Liver (tissue), 9 donors: ENCODE measurements around the gene LCN12. TPM values are rescaled to one million over a fixed set of nuclear protein-coding genes. Genes with fewer than 3 reads are reported as not detected.

Experiments used
- DNase-seq: peaks from one replicate; pipeline ENCODE4 v3.0.0-alpha.2; 2017; ENCODE audit warnings: low spot score
- H3K27ac ChIP-seq, 2 donors: one replicate each; pipeline ENCODE4 v1.7.0; 2013; ENCODE audit warnings: inconsistent platforms in 2 of 2, low read length in 2 of 2, control low read depth in 1 of 2, low read depth in 1 of 2, mild to moderate bottlenecking in 1 of 2
- H3K27me3 ChIP-seq, 4 donors: one replicate each; pipeline versions ENCODE4 v1.6.1 to v1.7.0; 2013; ENCODE audit warnings: low read length in 3 of 4, inconsistent platforms in 1 of 4, mild to moderate bottlenecking in 1 of 4, moderate library complexity in 1 of 4; ENCODE audit not compliant: control insufficient read depth in 4 of 4, insufficient read depth in 4 of 4
- H3K36me3 ChIP-seq, 4 donors: one replicate each; pipeline versions ENCODE4 v1.6.1 to v1.7.0; 2013; ENCODE audit warnings: low read length in 3 of 4, mild to moderate bottlenecking in 3 of 4, low read depth in 1 of 4, moderate library complexity in 1 of 4; ENCODE audit not compliant: control insufficient read depth in 4 of 4, insufficient read depth in 3 of 4
- H3K4me1 ChIP-seq, 4 donors: one replicate each; pipeline versions ENCODE4 v1.6.1 to v1.7.0; 2013; ENCODE audit warnings: low read length in 3 of 4, mild to moderate bottlenecking in 3 of 4, moderate library complexity in 1 of 4; ENCODE audit not compliant: control insufficient read depth in 4 of 4, insufficient read depth in 4 of 4
- H3K4me3 ChIP-seq, 3 donors: one replicate each; pipeline versions ENCODE4 v1.6.1 to v1.7.0; 2013; ENCODE audit warnings: low read length in 3 of 3, control low read depth in 1 of 3, low read depth in 1 of 3, mild to moderate bottlenecking in 1 of 3
- H3K9ac ChIP-seq, 2 donors: one replicate each; pipeline ENCODE4 v1.7.0; 2013; ENCODE audit warnings: low read length in 2 of 2, mild to moderate bottlenecking in 2 of 2, moderate library complexity in 2 of 2, control low read depth in 1 of 2, low read depth in 1 of 2
- H3K9me3 ChIP-seq, 4 donors: one replicate each; pipeline versions ENCODE4 v1.6.1 to v1.7.0; 2013; ENCODE audit warnings: low read length in 3 of 4; ENCODE audit not compliant: control insufficient read depth in 4 of 4
- EGR1 ChIP-seq, 2 donors: IDR thresholded peaks; 2 replicates each; pipeline ENCODE4 v1.6.1; 2016 to 2018; ENCODE audit warnings: antibody characterized with exemption in 2 of 2, low read depth in 2 of 2
- FOXA1 ChIP-seq: IDR thresholded peaks from 2 replicates; pipeline ENCODE4 v1.6.1; 2016; ENCODE audit warnings: antibody characterized with exemption
- FOXA2 ChIP-seq: IDR thresholded peaks from 2 replicates; pipeline ENCODE4 v1.6.1; 2016; ENCODE audit warnings: antibody characterized with exemption
- GABPA ChIP-seq, 2 donors: IDR thresholded peaks in 1 of 2; conservative IDR thresholded peaks in 1 of 2; 2 replicates each; pipeline ENCODE4 v1.6.1; 2016; ENCODE audit warnings: antibody characterized with exemption in 2 of 2, mild to moderate bottlenecking in 1 of 2, moderate library complexity in 1 of 2
- HNF4A ChIP-seq, 2 donors: conservative IDR thresholded peaks; 2 replicates each; pipeline ENCODE4 v1.6.1; 2016; ENCODE audit warnings: antibody characterized with exemption in 2 of 2, mild to moderate bottlenecking in 2 of 2
- NR2F2 ChIP-seq: IDR thresholded peaks from 2 replicates; pipeline ENCODE4 v1.6.1; 2016; ENCODE audit warnings: antibody characterized with exemption
- RAD21 ChIP-seq, 2 donors: IDR thresholded peaks; 2 replicates each; pipeline ENCODE4 v1.6.1; 2016; ENCODE audit warnings: antibody characterized with exemption in 2 of 2, mild to moderate bottlenecking in 2 of 2
- REST ChIP-seq: IDR thresholded peaks from 2 replicates; pipeline ENCODE4 v1.6.1; 2016; ENCODE audit warnings: antibody characterized with exemption, mild to moderate bottlenecking
- RXRA ChIP-seq, 2 donors: IDR thresholded peaks; 2 replicates each; pipeline ENCODE4 v1.6.1; 2017 to 2018; ENCODE audit warnings: antibody characterized with exemption in 2 of 2, mild to moderate bottlenecking in 1 of 2
- YY1 ChIP-seq: IDR thresholded peaks from 2 replicates; pipeline ENCODE4 v1.6.1; 2016; ENCODE audit warnings: antibody characterized with exemption, mild to moderate bottlenecking
- WGBS: extraction: QIAGEN DNeasy Blood & Tissue Kit; methylation state at CpG from one replicate; pipeline ENCODE4 v1.1.7; 2013; 5-methylcytosine and 5-hydroxymethylcytosine counted together
- polyA plus RNA-seq, 2 donors: library from polyadenylated mRNA; stranded (reverse) in 1 of 2; unstranded in 1 of 2; fragments of 200-250 nt in 1 of 2; fragments of >200 nt in 1 of 2; fragmentation: Nextera tagmentation in 1 of 2; extraction: Ambion mirVana in 1 of 2; gene quantifications; one replicate each; pipeline versions ENCODE4 v1.2.1 to v1.2.3, GENCODE V29; 2013 to 2015
- total RNA-seq, 2 donors: library from RNA; depleted of rRNA; stranded (reverse); fragments of >200 nt; gene quantifications; one replicate each; pipeline ENCODE4 v1.2.3, GENCODE V29; 2014
- TF ChIP-seq, protein P1 (sequence below): IDR thresholded peaks from 2 replicates; pipeline ENCODE4 v1.6.1; 2016; ENCODE audit warnings: antibody characterized with exemption
- TF ChIP-seq, protein P2 (sequence below): IDR thresholded peaks from 2 replicates; pipeline ENCODE4 v1.6.1; 2016; ENCODE audit warnings: antibody characterized with exemption
- donor health status: healthy.
- donor health status: healthy.
- donor health status: healthy.
- donor health status: healthy.
- donor health status: healthy.

Gene LCN12
- total and polyA plus RNA-seq, 4 donors: 2.3 to 12.2 (median 6.2) TPM

DNA sequence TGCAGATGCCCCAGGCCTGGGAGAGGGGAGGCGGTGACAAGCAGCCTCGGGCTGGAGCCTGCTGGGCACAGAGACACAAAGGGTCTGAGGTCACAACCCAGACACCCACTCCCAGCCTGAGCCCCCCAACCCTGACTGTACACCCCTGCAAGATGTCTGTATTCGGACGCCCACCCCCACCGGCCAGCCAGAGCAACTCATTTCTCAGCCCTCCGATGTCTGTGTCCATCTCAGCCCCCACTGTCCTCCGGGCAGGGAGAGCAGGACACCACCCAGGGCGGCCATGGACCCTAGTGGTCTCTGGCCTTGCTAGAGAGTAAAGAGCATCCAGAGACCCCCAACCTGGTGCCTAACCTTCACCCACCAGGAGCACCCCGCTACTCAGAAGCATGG, 3.9 kb downstream of the LCN12 start:
- Histone ChIP-seq H3K9ac (no peak overlapping the region), H3K36me3 (no peaks in the 10 kb centered on the region), H3K9me3 (no peaks in the 10 kb centered on the region), H3K27ac (no peak overlapping the region), H3K27me3 (no peaks in the 10 kb centered on the region), H3K4me3 (no peak overlapping the region), H3K4me1 (peaks cover 0 to 2% (median 0%) of the 10 kb centered on the region in 4 donors)
- DNase-seq: no peak
- no peak for TF ChIP-seq HNF4A (conservative IDR thresholded peaks at IDR 0.05)
- TF ChIP-seq, protein P1, sequence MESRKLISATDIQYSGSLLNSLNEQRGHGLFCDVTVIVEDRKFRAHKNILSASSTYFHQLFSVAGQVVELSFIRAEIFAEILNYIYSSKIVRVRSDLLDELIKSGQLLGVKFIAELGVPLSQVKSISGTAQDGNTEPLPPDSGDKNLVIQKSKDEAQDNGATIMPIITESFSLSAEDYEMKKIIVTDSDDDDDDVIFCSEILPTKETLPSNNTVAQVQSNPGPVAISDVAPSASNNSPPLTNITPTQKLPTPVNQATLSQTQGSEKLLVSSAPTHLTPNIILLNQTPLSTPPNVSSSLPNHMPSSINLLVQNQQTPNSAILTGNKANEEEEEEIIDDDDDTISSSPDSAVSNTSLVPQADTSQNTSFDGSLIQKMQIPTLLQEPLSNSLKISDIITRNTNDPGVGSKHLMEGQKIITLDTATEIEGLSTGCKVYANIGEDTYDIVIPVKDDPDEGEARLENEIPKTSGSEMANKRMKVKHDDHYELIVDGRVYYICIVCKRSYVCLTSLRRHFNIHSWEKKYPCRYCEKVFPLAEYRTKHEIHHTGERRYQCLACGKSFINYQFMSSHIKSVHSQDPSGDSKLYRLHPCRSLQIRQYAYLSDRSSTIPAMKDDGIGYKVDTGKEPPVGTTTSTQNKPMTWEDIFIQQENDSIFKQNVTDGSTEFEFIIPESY: no peak
- no peak for TF ChIP-seq RAD21 (IDR thresholded peaks at IDR 0.05)
- no peak for TF ChIP-seq NR2F2
- no peak for TF ChIP-seq FOXA1
- no peak for TF ChIP-seq YY1
- TF ChIP-seq GABPA (IDR thresholded peaks at IDR 0.05 in 1 of 2, conservative IDR thresholded peaks at IDR 0.05 in 1 of 2): no peak
- no peak for TF ChIP-seq RXRA (IDR thresholded peaks at IDR 0.05)
- no peak for TF ChIP-seq REST
- no peak for TF ChIP-seq EGR1 (IDR thresholded peaks at IDR 0.05; ENCODE audit: low read depth in 2 of 2)
- TF ChIP-seq FOXA2: no peak
- WGBS: 96% methylated on average over 9 of the region's 9 CpGs

DNA sequence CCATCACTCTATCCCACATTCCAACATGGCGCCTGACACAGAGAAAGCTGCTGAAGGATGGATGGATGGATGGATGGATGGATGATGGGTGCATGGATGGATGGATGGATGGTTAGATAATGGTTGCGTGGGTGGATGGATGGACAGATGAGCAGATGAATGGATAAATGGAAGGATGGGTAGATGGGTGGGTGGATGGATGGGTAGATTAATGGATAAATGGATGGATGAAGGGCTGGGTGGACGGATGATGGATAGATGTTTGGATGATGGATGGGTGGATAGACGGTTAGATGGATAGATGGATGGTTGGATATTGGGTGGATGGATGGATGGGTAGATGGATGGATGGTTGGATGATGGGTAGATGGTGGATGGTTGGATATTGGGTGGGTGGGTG, 4.5 kb downstream of the LCN12 start:
- no peaks in the 10 kb centered on the region for H3K9me3 ChIP-seq
- H3K27ac ChIP-seq: no peak overlapping the region
- H3K27me3 ChIP-seq: no peaks in the 10 kb centered on the region
- H3K9ac ChIP-seq: no peak overlapping the region
- DNase-seq: no peak
- no peaks in the 10 kb centered on the region for H3K36me3 ChIP-seq
- H3K4me3 ChIP-seq: no peak overlapping the region
- TF ChIP-seq, protein P1: no peak
- TF ChIP-seq EGR1 (IDR thresholded peaks at IDR 0.05; ENCODE audit: low read depth in 2 of 2) (no peak), FOXA1 (no peak), RAD21 (IDR thresholded peaks at IDR 0.05) (no peak), REST (no peak)
- TF ChIP-seq, protein P2, sequence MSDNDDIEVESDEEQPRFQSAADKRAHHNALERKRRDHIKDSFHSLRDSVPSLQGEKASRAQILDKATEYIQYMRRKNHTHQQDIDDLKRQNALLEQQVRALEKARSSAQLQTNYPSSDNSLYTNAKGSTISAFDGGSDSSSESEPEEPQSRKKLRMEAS: no peak
- no peaks in the 10 kb centered on the region for H3K4me1 ChIP-seq
- WGBS: 97% methylated on average over 4 of the region's 4 CpGs
